DMS114 treated with DMSO at 0.1 percent for 48 hours (cell line): ENCODE results near the gene TLR9.

Experiments
- DNase-seq: peaks from one replicate; lab custom pipeline; 2025; ENCODE audit not compliant: unreplicated experiment; lab: John Stamatoyannopoulos, UW

Gene TLR9

GRCh38 chr3:52218454-52218853, 7.0 kb downstream of the TLR9 start:
- DNase-seq, result no peak

- DNase-seq, result no peak
Observed at GRCh38 chr3:52218026-52218425, 7.4 kb downstream of the TLR9 start.

GRCh38 chr3:52217409-52217805, 8.0 kb downstream of the TLR9 start:
- DNase-seq, result no peak

GRCh38 chr3:52216585-52217408, 8.6 kb downstream of the TLR9 start:
- DNase-seq, result no peak

GRCh38 chr3:52215351-52215750, 10.1 kb downstream of the TLR9 start:
- DNase-seq, result no peak

GRCh38 chr3:52213901-52214300, 11.5 kb downstream of the TLR9 start:
- no peak for DNase-seq

GRCh38 chr3:52213005-52213404, 12.4 kb downstream of the TLR9 start:
- no peak for DNase-seq

GRCh38 chr3:52211268-52211891, 14.1 kb downstream of the TLR9 start:
- DNase-seq, result no peak

GRCh38 chr3:52210550-52211046, 14.8 kb downstream of the TLR9 start:
- no peak for DNase-seq

- DNase-seq, result no peak
Observed at GRCh38 chr3:52210037-52210436, 15.4 kb downstream of the TLR9 start.

GRCh38 chr3:52208556-52208955, 16.9 kb downstream of the TLR9 start:
- no peak for DNase-seq

- DNase-seq, result no peak
Observed at GRCh38 chr3:52205727-52206372, 19.6 kb downstream of the TLR9 start.

GRCh38 chr3:52204337-52205073, 20.9 kb downstream of the TLR9 start:
- DNase-seq, result no peak

- DNase-seq, result no peak
Observed at GRCh38 chr3:52203701-52204100, 21.7 kb downstream of the TLR9 start.

- no peak for DNase-seq
Observed at GRCh38 chr3:52202384-52203077, 22.9 kb downstream of the TLR9 start.

- no peak for DNase-seq
Observed at GRCh38 chr3:52200981-52201679, 24.3 kb downstream of the TLR9 start.

GRCh38 chr3:52198643-52199608, 26.5 kb downstream of the TLR9 start:
- DNase-seq, result no peak

GRCh38 chr3:52197842-52198625, 27.4 kb downstream of the TLR9 start, which contains the start of gene ALAS1:
Gene ALAS1, plus strand, starts transcription at chr3:52198160. Its CDS starts 1,082 bp downstream, at chr3:52199242.
- peak; percentile 71 for DNase-seq
